HG03103 (cell line): Measurements from ENCODE around the gene LRRC4.

ENCODE experiments used
- ATAC-seq: cut with Tn5 transposase; IDR thresholded peaks from one replicate; pipeline ENCODE4 v1.9.1; 2021; ENCODE audit warnings: low read depth; ENCODE audit not compliant: unreplicated experiment

Gene LRRC4

DNA sequence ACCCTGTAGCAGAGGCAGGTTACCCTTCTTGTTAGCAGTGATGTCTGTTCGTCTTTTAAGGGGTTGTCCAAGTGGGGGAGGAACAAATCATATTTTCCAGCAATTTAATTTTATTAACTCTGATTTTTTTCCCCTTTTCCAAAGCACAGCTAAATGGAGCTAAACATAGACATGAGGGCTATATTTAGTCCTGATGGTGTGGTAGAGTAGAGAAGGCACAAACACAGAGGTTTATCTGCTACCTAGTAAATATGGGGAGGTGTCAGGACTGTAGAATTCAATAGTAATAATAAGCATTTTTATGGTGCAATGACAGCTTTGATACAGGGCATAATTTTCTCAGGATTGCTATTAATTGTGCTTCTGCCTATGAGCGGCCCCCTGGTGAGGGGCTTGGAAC lies 22.5 kb downstream of the LRRC4 start:
- ATAC-seq = no peak

DNA sequence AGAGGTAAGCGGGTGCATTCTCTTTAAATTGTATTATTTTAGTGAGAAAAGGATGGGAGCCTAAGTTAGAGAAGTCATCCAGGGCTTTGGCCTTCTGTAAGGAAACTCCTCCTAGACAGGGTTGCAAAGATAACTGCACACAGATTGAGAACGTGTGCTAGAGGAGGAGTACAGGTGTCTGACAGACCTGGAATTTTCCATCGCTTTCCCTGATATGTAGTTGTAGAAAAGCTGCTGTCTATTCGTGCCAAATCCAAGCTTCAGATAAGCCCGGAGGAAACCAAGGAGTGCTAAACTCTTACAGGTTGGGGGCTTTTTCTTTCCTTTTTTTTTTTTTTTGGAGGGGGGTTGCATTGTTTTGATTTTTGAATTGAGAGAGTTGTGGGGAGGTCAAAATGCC lies 23.1 kb downstream of the LRRC4 start:
- ATAC-seq = no peak

DNA sequence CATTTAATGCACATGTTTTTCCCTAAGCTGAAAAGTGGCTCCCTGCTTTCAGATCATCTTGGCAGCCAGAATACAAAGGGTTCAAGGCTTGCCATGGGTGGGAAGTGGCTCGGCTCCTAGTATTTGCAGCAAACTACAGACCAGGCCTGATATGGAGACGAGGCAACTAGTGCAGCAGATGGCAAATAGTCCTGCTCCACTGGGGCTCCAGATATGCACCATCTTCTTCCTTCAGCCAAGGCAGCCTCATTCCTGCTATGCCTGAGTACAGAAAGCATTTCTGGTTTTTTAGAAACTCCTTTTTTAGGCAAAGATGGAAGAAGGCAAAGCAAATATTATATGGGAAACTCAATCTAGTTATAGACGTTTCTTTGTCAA lies 23.9 kb downstream of the LRRC4 start:
- no peak for ATAC-seq

DNA sequence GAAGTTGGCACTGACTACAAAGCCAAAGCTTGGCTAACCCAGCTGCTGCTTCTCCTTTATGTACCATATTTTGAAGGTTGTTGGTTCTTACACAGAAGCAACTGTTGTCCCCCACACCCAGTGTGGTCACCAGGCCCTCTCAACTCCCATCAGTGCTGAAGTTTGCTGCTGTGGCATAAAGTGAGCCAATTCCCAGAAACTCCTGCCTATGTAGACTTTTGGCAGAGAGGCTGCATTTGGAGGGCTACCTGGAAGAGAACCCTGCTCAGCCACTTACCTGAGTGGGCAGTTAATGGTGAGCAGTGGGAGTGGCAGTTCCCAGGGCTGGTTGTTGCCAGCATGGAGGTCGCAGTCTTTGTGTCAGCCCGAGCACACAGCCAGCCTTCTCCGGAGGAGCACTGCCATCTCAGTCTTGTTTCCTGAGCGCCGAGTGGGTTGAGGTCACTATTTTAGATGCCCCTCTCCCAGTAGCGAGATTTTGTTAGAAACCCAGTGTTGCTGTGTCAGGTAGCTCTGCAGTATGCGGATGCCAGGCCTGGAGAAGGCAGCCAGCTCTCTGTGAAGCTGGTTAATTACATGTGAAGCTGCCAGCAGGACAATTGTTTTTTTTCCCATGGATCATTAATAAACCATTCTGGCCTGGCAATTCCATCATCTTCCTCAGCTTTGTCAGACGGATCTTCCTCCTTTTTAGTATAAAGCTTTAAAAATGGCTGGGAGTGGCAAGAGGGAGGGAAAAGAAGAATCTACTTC lies 24.5 kb downstream of the LRRC4 start:
- ATAC-seq = no peak

DNA sequence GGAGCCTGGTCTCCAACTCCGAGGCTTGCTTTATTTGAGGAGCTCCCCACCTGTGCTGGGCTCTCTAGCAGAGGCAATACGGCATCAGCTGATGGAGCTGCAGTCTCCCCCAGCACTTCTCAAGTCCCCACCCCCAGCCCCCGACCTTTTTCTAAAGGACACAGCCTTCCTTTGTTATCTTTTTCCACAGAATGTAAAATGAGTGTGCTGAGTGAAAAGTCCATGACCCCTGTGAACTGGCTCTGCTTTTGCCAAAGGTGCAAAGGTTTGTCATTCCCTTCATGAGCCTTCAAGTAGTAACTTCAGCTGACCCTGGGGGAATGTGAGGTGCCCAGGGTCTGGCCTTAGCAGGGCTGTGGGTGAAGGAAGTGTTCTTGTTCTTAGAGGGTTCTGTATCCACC lies 25.5 kb downstream of the LRRC4 start:
- ATAC-seq = no peak

DNA sequence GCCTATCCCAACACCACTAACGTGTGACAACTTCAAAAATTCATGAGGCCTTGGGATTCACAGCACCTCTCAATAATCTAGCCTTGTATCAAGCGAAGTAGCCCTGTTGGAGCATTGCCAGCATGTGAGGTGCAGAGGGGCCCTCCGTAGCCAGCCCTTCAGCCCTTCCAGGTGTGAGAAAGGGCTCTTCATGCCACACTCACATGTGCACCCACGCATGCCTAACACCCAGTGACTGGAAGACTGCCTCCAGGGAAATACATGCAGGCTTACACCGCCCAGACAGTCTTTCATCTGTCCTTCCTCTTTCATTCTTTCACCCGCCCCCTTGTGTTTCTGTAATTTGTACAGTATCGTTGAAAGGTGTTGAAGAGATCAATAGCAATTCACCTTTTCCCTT lies 26.1 kb downstream of the LRRC4 start:
- no peak for ATAC-seq

DNA sequence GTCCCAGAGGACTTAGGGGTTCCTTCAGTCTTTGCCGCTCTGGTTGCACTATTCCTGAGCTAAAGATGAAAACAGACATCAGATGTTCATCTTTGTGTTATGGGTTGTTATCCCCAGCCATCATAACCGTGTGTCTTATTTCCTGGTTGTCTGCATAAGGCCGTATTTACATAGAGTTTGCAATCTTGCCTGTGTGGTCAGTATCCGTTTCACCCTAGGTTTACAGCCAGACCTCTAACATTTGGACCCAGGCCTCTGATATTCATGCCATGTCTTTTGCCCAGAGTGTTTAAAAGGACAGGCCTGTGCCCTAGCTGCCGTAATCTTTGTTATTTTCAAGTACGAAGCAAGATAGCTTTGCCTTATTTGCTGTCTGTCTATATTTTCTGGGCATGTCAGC lies 26.6 kb downstream of the LRRC4 start:
- ATAC-seq = no peak

DNA sequence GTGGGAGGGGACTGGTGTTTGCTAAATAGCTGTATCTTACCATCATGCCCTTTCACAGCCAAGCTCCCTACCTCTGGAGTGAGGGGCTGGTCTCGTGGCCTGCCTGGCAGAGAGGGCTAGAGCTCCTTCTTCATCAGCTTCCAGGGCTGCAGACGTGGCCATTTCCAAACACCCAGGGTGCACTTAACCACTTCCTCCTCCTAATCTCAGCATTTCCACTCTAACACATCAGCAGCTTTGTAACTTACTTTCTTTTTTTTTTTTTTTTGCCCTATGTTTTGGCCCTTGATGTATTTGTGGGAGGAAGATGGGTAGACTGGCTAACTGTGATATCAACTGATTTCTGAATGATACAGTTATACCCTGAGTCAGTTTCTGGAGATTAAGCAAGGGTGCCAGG lies 27.4 kb downstream of the LRRC4 start:
- ATAC-seq = no peak

DNA sequence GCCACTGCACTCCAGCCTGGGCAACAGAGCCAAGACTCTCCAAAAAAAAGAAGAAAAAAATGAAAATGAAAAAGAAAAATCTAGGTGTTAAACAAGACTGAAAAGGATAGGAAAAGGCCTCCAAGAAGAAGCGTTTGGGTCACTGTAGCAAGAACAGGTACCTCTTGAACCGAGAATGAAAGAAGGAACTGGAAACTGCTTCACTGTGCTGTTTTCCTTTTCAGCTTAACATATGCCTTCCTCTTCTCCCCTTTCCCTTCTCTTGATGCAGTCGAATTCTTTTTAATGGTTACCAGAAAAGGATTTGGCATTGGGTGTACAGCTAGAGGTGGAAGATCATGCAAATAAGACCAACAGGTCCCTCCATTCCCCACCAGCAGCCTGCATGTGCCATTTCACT lies 28.1 kb downstream of the LRRC4 start:
- ATAC-seq = peak; percentile 49

DNA sequence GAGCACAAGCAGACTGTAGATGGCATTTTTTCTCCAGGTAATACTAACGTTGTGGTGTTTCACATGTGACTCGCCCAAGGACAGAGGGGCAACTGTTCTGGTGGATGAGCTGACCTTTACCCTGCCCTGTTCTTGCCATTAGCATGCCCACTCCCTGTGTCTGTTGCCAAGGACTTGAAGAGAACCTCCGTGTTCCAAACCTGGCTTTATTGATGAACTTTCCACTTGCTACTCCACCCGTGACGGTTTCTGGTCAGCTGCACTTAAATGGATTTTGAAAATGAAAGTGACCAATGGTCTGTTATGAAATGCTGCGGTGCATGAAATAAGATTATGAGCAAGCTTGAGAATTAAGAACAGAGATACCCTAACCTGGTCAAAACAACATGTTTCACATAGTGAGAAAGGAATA lies 30.4 kb downstream of the LRRC4 start:
- no peak for ATAC-seq

DNA sequence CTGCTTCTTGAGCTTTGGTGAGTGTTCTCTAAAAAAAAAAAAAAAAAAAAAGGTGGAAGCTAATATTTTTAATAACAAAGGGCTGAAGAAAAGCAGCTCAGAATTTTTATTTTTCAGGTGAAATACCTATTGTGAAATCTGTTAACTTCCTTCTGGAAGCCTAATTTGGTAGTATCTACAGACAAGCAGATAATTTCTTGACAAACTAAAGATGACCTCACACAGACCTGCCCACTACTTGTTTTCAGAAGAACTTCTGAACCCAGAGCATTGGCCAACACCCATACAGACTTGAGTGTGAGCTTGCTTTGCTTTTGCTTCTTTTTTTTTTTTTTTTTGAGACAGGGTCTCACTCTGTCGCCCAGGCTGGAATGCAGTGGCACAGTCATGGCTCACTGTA lies 31.2 kb downstream of the LRRC4 start:
- no peak for ATAC-seq

DNA sequence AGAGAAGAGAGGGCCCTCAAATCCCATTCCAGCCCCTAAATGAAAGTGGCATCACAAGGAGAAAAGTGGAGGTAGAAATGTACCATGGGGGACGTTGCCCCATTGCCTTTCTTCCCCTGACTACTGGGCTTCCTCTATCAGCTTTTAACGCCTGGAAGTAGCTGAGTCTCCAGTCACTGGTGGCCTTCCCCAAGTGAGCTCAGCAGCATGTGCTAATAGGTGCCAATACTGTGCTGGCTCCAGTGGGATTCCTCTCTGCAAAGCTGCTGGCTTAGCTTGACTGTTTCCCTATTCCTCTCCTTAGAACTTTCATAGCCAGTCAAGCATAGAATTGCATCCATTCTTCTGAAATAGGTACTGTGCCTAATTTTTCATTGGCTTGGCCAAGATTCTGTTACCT lies 32.6 kb downstream of the LRRC4 start:
- no peak for ATAC-seq

DNA sequence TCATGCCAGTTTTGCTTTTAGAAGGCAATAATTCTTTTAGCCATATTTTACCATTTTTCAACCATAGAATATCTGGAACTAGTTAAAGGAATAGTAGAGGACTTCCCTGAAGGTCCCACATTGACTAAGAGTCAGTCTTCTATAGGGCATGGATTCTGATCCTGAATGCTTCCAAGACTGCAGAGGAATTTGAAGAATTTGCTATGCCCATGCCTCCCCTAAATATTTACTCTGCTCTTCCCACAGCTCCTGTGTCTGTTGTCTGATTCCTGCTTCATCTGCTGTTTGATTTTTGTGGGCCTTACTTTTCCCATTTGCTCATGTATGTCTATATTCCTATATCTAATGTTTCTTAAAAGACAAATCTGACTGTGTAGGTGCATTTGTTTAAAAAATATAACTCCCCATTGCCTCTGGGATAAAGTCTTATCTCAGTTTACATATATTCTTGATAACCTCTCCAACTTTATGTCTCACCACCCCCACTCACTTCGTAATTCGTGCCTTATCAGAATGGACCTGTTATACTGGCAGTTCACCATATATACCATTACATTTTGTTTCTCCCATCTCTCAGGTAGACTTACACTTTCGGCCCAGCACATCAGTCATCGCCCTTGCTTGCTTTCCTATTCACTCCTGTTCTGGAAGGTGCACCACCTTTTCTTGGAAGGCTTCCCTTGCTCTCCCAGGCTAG lies 33.9 kb downstream of the LRRC4 start:
- ATAC-seq = no peak

DNA sequence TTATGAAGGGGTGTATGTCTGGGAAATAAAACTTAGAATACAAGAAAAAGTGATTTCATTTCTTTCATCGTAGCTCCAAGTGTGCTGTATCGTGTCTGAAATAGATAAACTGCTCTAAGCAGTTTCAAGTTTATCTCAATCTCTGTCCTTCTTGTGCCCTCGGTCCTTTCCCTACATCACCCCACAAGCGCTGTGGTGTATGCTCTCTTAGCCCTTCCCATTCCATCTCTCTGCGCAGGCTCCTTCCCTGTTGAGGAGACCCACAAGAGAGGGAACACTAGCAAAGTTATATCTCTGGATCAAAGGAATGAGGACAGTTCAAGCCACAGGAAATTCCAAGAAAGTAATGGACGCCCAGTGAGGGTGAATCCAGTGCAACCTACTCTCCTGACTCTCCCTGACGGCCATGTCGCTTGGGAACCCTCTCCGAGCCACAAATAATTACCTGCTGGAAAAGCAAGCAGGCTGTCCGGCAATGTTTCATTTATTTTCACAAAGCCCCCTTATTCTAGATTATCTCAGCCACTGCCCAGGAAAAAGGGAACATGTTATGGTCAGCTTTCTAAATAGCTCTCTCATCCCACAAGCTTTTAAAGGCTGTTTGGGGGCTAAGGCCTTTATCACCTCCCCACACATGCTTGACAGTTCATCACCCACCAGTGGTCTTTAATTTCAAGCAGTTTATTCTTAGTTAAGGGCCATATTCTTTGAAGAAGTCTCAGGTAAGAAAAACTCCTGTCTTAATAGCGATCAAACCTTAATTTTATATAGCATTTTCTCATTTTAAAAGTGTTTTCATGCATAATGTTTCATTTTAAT lies 34.8 kb downstream of the LRRC4 start:
- no peak for ATAC-seq

DNA sequence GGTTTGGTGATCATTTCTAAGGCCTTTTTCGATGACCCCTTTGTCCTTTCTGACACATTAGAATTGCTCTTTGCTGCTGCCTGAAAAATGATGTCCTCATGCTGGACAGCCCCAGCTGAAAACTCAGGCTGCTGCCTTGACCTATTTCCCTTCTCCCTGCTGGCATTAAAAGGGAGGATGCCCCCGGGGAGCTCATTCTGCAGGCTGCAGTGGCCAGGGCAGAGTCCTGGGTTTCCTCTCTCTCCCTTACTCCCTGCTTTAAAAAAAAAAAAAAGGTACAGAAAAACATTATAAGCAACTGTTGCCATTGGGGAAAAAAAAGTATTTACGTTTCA lies 35.4 kb downstream of the LRRC4 start:
- ATAC-seq = no peak

DNA sequence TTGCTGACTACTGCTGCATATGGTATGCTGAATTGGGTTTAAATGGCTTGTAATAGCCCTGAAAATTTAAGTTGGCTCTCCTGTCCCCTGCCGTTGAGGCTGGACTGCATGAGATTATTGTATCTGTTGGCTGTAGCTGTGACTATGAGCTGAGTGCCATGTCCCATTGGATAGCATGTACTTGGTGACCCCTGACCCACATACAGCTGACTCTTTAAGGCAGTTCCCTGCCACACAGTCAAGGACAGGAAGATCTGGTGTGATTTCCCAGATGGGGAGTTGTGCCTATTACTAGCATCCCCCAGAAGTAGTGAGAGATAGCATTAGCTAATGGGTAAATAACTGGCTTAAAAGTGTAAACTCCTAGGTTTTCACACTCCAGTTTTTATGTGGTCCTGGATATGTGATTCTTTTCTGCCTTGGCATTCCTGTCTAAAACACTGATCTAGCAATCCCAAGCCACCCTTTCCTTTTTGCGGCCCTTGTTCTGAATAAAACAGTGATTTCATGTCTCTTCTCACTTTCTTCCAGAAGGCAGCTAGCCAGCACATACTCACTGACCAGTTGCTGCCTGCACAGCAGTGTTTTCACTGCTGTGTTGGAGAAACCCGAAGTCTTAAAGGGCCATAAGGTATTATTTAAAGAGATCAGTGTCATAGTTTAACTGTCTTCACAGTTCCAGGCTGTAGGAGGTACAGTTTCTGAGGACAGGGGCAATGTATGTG lies 35.9 kb downstream of the LRRC4 start:
- ATAC-seq = no peak

DNA sequence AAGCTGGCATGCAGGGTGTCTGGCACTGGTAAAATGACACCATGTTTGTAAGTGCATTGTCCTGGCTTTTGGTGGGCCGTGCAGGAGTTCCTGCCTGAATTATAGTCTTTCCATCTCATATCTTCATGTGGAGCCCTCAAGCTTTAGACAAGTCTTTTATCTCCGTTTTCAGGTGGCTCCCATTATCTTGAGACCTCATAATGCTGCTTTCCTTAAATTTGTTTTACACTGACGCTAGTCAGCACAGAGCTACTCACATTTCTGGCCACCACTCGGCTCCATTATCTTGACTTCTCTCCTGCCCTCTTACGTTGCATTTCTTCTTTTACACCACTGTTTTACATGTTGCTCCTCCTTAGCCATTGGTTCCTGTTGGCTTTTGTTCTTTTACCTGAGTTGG lies 37.2 kb downstream of the LRRC4 start:
- no peak for ATAC-seq

DNA sequence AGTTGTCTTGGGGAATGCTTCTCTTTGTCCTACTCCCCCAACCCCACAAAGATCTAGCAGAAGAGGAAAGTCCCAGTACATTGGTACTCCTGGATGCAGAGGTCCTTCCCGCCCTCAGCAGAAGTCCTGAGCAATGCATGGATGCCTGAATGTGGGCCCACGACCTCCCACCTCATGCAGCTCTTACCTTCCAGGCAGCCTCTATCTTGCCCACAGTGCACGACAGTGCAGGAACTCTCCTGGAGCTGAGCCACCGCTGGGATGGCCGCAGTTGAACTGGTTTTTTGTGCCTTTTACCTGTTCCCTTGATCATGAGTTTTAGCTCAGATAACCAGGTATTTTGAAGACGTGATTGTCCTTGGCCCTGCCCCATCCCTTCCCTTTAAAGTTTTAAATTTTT lies 37.9 kb downstream of the LRRC4 start:
- no peak for ATAC-seq

DNA sequence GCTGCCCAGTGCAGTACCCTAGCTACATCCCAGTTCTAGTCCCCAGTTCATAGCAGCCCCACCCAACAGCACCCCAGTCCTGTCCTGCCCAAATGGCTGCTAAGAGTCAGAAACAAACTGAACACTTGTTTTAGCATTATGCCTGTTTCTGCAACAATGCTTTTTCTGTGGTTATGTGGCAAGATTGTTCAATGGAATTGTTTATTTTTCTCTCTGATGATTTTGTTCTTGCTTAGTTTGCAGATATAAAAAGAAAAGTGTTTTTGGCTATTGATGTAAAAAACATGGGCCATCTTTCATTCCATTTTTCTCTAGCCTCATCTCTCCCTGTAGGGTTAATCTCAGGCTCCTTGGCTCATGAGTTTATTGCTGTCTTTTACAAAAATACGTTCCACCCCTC lies 42.5 kb downstream of the LRRC4 start:
- ATAC-seq = no peak

DNA sequence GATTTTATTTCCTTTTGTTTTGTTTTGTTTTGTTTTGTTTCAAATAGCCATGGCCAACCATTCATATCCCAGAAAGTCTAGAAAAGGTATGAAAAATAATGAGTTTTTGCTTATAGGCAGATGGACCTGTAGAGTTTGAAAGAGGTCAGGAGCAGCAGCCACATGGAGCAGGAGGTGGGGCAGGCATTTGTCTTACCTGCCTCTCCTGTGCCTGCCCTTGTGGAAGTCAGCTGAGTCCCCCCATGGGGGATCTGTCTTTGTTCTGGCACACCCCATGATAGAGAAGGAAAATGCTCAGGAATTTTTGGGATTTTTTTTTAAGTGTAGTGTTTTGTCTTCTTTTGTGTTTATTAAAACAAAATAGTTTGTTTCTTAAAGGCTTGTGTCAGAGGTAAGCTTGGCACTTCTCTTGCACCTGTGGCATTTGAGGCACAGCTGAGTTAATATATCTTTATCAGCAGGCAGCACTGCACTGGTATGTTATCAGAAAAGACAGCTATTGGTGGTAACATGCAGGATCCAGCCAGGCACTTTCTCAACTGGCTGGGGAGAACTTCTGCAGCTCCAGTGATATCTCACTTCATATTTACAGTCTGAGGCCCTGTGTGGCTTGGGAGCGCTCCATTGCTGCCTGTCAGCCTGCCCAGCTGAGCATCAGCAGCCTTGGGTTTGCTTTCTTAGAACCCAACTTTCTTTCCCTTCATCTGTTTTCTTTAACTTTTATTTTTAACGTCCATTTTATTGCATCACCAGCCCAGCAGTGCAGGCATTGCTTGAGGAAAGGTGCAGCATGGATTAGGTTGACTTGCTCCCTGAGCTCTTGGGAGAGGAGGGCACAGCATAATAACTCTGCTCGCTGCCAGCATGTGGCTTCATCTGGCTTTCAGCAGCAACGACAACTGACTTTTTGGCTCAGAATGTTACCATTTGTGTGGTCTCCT lies 44.4 kb downstream of the LRRC4 start:
- ATAC-seq = no peak
